Activated CD4-positive, alpha-beta memory T cell treated with anti-CD3 and anti-CD28 coated beads for 36 hours (primary cell): ENCODE measurements around the gene OXNAD1. TPM values are rescaled to one million over a fixed set of nuclear protein-coding genes. Genes with fewer than 3 reads are reported as not detected.

Experiments used
- CTCF ChIA-PET: fragments of 350-600 bp; sonication (Branson Sonifier 250); formaldehyde crosslinking; loops from one replicate; lab custom pipeline; 2021; ENCODE audit warnings: antibody characterized with exemption, inconsistent platforms; lab: Charles Lee
- POLR2A ChIA-PET: fragments of 350-600 bp; sonication (Branson Sonifier 250); formaldehyde crosslinking; loops from one replicate; lab custom pipeline; 2021; ENCODE audit warnings: antibody characterized with exemption; lab: Charles Lee
- DNase-seq: peaks from one replicate; pipeline ENCODE4 v3.0.0-alpha.2; 2020
- H3K27ac Mint-ChIP-seq: one replicate; pipeline ENCODE4 v1.8.0; 2021; ENCODE audit warnings: mixed read lengths
- H3K27me3 Mint-ChIP-seq: one replicate; pipeline ENCODE4 v1.8.0; 2021; ENCODE audit warnings: mixed read lengths
- H3K36me3 Mint-ChIP-seq: one replicate; pipeline ENCODE4 v1.8.0; 2021; ENCODE audit warnings: mixed read lengths
- H3K4me1 Mint-ChIP-seq: one replicate; pipeline ENCODE4 v1.8.0; 2021; ENCODE audit warnings: low read depth, mixed read lengths
- H3K4me3 Mint-ChIP-seq: one replicate; pipeline ENCODE4 v1.8.0; 2021; ENCODE audit warnings: mild to moderate bottlenecking, mixed read lengths
- H3K9me3 Mint-ChIP-seq: one replicate; pipeline ENCODE4 v1.8.0; 2021; ENCODE audit warnings: mixed read lengths
- intact Hi-C: fragments of 100-400 bp; cut with micrococcal nuclease; formaldehyde crosslinking; loops from one replicate; pipeline ENCODE4 v1.15.1; 2023
- total RNA-seq, 2 experiments: library from RNA; stranded (reverse); gene quantifications; one replicate each; pipeline ENCODE4 v1.2.3, GENCODE V29; 2021

OXNAD1 gene
- total RNA-seq, 2 experiments from 2014 or later: 23.5 to 24.0 TPM

DNA sequence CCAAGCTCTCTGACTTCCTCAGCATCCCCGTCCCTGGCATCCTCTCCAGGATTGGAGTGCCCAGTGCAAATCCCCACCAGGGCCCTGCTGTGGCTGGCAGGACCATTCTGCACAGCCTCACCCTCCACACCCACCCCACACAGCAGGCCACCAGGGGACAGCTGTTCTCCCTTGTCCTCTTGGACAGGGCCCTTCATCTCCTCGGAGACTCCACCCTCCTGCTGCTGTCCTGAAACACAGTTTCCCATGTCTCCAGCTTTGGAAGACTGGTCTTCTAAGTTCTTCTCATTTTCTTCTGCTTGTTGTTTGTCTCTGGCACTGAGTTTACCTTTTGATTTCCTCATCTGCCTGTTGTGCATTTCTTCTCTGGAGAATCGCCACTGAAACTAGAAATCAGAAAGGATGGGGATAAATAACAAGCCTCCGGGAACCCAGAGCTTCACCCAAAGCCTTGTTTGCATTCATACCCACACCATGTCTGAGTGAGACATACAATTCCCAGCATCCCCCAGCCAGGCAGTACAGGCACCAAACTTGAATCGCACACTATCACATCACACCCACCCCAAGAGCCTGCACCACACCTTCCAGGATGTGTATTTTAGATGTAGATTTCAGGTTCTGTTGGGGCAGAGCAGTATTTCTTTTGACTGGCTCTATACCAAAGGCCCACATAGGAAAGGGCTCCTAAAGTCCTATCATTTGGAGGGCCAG lies 52.0 kb downstream of the OXNAD1 start:
- Mint-ChIP-seq H3K36me3 (peaks cover 70% of the 10 kb centered on the region), H3K27me3 (no peaks in the 10 kb centered on the region), H3K4me1 (peaks cover 86% of the 10 kb centered on the region), H3K4me3 (no peak overlapping the region), H3K27ac (peak overlapping the region; percentile 38), H3K9me3 (no peaks in the 10 kb centered on the region)
- DNase-seq: no peak
- POLR2A ChIA-PET: interaction anchor here (1.0 to 2.0 kb wide), 3 partner anchors 9 to 200 kb away, joined by 3 to 4 read pairs (median 4); no protein-coding TSS in a partner anchor
- intact Hi-C loops: no loop called here
- CTCF ChIA-PET: interaction anchor here (1.0 to 9.8 kb wide), 4 partner anchors 9 to 233 kb away, joined by 5 to 228 read pairs (median 14); no protein-coding TSS in a partner anchor

GRCh38 chr3:16317561-16317945 lies 52.5 kb downstream of the OXNAD1 start:
- POLR2A ChIA-PET: interaction anchor here (1.0 to 2.0 kb wide), 3 partner anchors 10 to 27 kb away, joined by 4 to 5 read pairs (median 4); no protein-coding TSS in a partner anchor
- Mint-ChIP-seq H3K27me3 (no peaks in the 10 kb centered on the region), H3K27ac (peak overlapping the region; percentile 72), H3K36me3 (peaks cover 65% of the 10 kb centered on the region), H3K4me3 (no peak overlapping the region), H3K4me1 (peaks cover 81% of the 10 kb centered on the region), H3K9me3 (no peaks in the 10 kb centered on the region)
- CTCF ChIA-PET: interaction anchor here (1.3 to 9.8 kb wide), 5 partner anchors 9 to 49 kb away, joined by 5 to 228 read pairs (median 23); no protein-coding TSS in a partner anchor
- DNase-seq: no peak
- intact Hi-C loops: no loop called here

GRCh38 chr3:16318176-16318575 lies 53.2 kb downstream of the OXNAD1 start:
- peaks cover 76% of the 10 kb centered on the region for H3K4me1 Mint-ChIP-seq
- no peaks in the 10 kb centered on the region for H3K27me3 Mint-ChIP-seq
- intact Hi-C loops: loop anchor here (2.0 kb wide), 1 partner anchor 13 kb away; no protein-coding TSS in a partner anchor
- no peak for DNase-seq
- H3K9me3 Mint-ChIP-seq: no peaks in the 10 kb centered on the region
- ChIA-PET POLR2A (interaction anchor here (1.6 to 2.3 kb wide), 3 partner anchors 10 to 30 kb away, joined by 4 to 7 read pairs (median 5); no protein-coding TSS in a partner anchor), CTCF (interaction anchor here (1.9 to 9.8 kb wide), 7 partner anchors 10 to 53 kb away, joined by 9 to 228 read pairs (median 28); partner anchors contain the start of genes DPH3 and OXNAD1)
- peak overlapping the region; percentile 72 for H3K27ac Mint-ChIP-seq
- H3K4me3 Mint-ChIP-seq: no peak overlapping the region
- peaks cover 64% of the 10 kb centered on the region for H3K36me3 Mint-ChIP-seq

DNA sequence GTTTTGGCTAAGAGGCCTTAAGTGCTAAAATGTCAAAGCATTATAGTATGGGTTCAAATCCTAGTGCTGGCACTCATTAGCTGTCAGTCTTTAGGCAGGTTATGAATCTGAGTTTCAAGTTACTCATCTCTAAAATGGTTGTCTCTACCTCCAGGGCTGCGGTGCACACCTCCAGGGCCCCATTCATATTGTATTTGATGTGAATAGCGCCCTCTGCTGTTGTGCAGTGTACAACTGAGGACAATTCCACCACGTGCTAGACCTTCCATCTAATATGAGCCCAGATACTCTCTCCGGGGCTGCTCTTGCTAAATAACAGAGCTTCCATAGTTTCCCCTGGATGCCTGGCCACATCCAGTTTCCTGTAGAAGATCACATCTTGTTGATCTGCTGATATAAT lies 54.3 kb downstream of the OXNAD1 start:
- no peak overlapping the region for H3K4me3 Mint-ChIP-seq
- peak overlapping the region; percentile 80 for H3K27ac Mint-ChIP-seq
- ChIA-PET POLR2A (interaction anchor here (0.7 to 3.3 kb wide), 5 partner anchors 24 to 54 kb away, joined by 3 to 13 read pairs (median 7); partner anchors contain the start of genes DPH3 and OXNAD1), CTCF (interaction anchor here (0.6 to 9.8 kb wide), 24 partner anchors 9 to 231 kb away, joined by 3 to 228 read pairs (median 5); partner anchors contain the start of genes DPH3 and OXNAD1)
- peaks cover 64% of the 10 kb centered on the region for H3K4me1 Mint-ChIP-seq
- peaks cover 59% of the 10 kb centered on the region for H3K36me3 Mint-ChIP-seq
- DNase-seq: peak; percentile 91
- intact Hi-C loops: loop anchor here (1.0 to 2.0 kb wide), 7 partner anchors 10 to 232 kb away; partner anchors contain the start of gene OXNAD1
- no peaks in the 10 kb centered on the region for H3K9me3 Mint-ChIP-seq
- H3K27me3 Mint-ChIP-seq: no peaks in the 10 kb centered on the region

GRCh38 chr3:16319723-16320122 lies 54.7 kb downstream of the OXNAD1 start:
- H3K4me1 Mint-ChIP-seq: peaks cover 60% of the 10 kb centered on the region
- CTCF ChIA-PET: interaction anchor here (0.7 to 9.8 kb wide), 21 partner anchors 9 to 231 kb away, joined by 3 to 228 read pairs (median 6); partner anchors contain the start of genes DPH3 and OXNAD1
- no peak for DNase-seq
- intact Hi-C loops: loop anchor here (1.0 to 2.0 kb wide), 7 partner anchors 10 to 232 kb away; partner anchors contain the start of gene OXNAD1
- H3K27ac Mint-ChIP-seq: peak overlapping the region; percentile 80
- peaks cover 58% of the 10 kb centered on the region for H3K36me3 Mint-ChIP-seq
- H3K27me3 Mint-ChIP-seq: no peaks in the 10 kb centered on the region
- H3K4me3 Mint-ChIP-seq: no peak overlapping the region
- POLR2A ChIA-PET: interaction anchor here (1.7 to 3.3 kb wide), 4 partner anchors 14 to 55 kb away, joined by 4 to 13 read pairs (median 9); partner anchors contain the start of genes DPH3 and OXNAD1
- H3K9me3 Mint-ChIP-seq: no peaks in the 10 kb centered on the region

- POLR2A ChIA-PET: interaction anchor here (1.7 to 3.3 kb wide), 3 partner anchors 15 to 56 kb away, joined by 4 to 13 read pairs (median 11); partner anchors contain the start of genes DPH3 and OXNAD1
- Mint-ChIP-seq H3K4me1 (peaks cover 57% of the 10 kb centered on the region), H3K27me3 (no peaks in the 10 kb centered on the region), H3K36me3 (peaks cover 52% of the 10 kb centered on the region), H3K27ac (peak overlapping the region; percentile 80), H3K4me3 (no peak overlapping the region), H3K9me3 (no peaks in the 10 kb centered on the region)
- CTCF ChIA-PET: interaction anchor here (0.7 to 9.8 kb wide), 10 partner anchors 8 to 230 kb away, joined by 3 to 228 read pairs (median 20); partner anchors contain the start of genes DPH3 and OXNAD1
- DNase-seq: no peak
- intact Hi-C loops: no loop called here
Observed at GRCh38 chr3:16320711-16321110, 55.7 kb downstream of the OXNAD1 start.

DNA sequence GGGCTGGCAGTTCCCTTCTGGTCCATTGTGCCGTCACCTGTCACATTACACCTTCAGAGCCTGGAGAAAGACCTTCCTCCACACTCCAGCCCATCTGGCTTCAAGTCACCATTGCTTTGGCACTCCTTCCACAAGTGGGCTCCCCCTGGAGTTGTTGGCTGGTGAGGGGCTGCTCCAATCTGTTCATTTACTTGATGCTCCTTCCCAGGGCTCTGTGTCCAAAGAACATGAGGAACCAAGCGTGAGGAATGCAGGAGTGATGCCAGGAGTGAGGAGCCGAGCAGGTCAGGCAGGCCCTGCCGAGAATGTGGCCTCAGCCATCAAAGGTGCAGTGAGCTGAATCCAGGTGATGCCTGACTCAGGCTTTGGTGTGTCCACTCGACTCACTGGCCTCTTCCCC lies 57.2 kb downstream of the OXNAD1 start:
- no peak overlapping the region for H3K4me3 Mint-ChIP-seq
- H3K27ac Mint-ChIP-seq: peak overlapping the region; percentile 13
- intact Hi-C loops: no loop called here
- H3K4me1 Mint-ChIP-seq: peaks cover 47% of the 10 kb centered on the region
- ChIA-PET CTCF (interaction anchor here (1.1 to 9.8 kb wide), 3 partner anchors 30 to 228 kb away, joined by 3 to 228 read pairs (median 20); no protein-coding TSS in a partner anchor), POLR2A (interaction anchor here (1.6 kb wide), 1 partner anchor 14 kb away, joined by 3 read pairs; no protein-coding TSS in a partner anchor)
- DNase-seq: no peak
- peaks cover 39% of the 10 kb centered on the region for H3K36me3 Mint-ChIP-seq
- no peaks in the 10 kb centered on the region for H3K9me3 Mint-ChIP-seq
- no peaks in the 10 kb centered on the region for H3K27me3 Mint-ChIP-seq

GRCh38 chr3:16323737-16324136 lies 58.7 kb downstream of the OXNAD1 start:
- ChIA-PET POLR2A (interaction anchor here (1.6 kb wide), 1 partner anchor 13 kb away, joined by 3 read pairs; no protein-coding TSS in a partner anchor), CTCF (interaction anchor here (0.7 to 9.8 kb wide), 2 partner anchors 31 to 59 kb away, joined by 3 to 228 read pairs; partner anchors contain the start of gene DPH3)
- H3K36me3 Mint-ChIP-seq: peaks cover 32% of the 10 kb centered on the region
- intact Hi-C loops: no loop called here
- H3K4me3 Mint-ChIP-seq: no peak overlapping the region
- no peaks in the 10 kb centered on the region for H3K9me3 Mint-ChIP-seq
- no peaks in the 10 kb centered on the region for H3K27me3 Mint-ChIP-seq
- peak overlapping the region; percentile 38 for H3K27ac Mint-ChIP-seq
- DNase-seq: no peak
- H3K4me1 Mint-ChIP-seq: peaks cover 31% of the 10 kb centered on the region

DNA sequence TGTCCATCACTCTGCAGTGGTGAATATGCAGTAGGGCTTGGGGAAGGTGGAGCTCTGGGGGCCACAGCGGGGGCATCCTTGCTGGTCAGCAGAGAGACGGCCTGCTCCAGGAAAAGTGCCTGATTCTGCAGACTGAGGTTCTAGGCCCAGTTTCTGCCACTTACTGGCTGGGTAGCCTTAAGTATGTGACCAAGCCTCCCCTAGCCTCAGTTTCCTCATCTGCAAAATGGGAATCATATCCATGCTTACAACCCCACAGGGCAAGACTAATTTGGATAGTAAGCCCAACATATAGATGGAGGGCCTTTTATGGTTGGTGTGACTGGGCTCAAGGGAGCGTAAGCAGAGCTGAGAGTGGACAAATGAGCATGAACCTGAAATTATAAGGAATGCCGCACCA lies 60.8 kb downstream of the OXNAD1 start:
- Mint-ChIP-seq H3K27me3 (no peaks in the 10 kb centered on the region), H3K9me3 (no peaks in the 10 kb centered on the region), H3K27ac (peak overlapping the region; percentile 49), H3K4me3 (no peak overlapping the region), H3K36me3 (peaks cover 32% of the 10 kb centered on the region), H3K4me1 (peaks cover 14% of the 10 kb centered on the region)
- ChIA-PET CTCF (interaction anchor here (9.8 kb wide), 1 partner anchor 33 kb away, joined by 228 read pairs; no protein-coding TSS in a partner anchor), POLR2A (no interaction called here)
- intact Hi-C loops: no loop called here
- no peak for DNase-seq

DNA sequence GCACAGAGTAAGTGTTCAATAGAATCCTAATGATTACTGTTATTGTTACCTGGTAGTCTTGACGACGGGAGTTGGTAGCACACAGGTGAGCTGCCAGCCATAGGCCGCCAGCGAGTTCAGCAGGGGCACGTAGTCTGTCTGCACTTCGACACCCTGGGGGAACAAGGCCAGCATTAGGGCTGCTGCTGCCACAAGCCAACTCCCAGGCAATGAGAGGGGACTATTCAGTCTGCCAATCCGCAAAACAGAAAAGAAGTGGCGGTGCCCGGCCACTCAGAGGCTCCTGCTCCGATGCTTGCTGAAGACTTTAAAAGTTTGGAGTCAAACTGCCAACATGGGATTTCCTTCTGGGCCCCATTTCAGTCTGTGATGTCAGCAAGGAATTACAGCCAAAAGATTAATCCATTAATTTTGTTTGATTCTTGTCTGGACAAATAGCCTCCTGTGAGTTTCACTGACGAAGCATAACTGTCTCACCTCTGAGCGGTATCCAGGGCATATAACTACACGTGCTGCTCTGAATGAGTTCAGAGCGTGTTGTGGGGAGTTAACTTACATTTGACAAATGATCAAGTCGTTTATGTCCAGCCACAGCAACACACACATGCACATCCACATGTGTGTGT lies 61.8 kb downstream of the OXNAD1 start:
- Mint-ChIP-seq H3K9me3 (peaks cover 5% of the 10 kb centered on the region), H3K4me3 (no peak overlapping the region), H3K36me3 (peaks cover 31% of the 10 kb centered on the region)

DNA sequence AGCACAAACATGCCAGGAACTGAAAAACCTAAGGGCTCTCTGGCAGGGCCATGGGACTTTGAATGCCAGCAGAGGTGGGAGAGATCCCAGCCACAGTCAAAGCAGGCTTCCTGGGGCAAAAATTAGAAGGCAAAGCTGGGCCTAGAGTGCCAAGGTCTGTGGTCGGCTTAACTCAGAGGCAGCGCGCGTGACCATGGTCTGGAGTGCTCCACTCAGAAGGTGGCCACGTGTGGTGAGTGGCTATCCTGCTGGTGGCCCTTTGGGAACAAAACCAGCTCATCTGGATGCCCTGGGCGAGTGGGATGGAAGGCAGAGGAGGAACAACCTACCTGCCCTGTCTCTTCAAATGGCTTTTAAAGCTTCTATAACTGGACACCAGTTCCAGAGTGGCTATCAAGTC lies 63.1 kb downstream of the OXNAD1 start:
- no peak for DNase-seq
- peaks cover 42% of the 10 kb centered on the region for H3K36me3 Mint-ChIP-seq
- H3K4me1 Mint-ChIP-seq: peaks cover 11% of the 10 kb centered on the region
- H3K27me3 Mint-ChIP-seq: no peaks in the 10 kb centered on the region
- peaks cover 16% of the 10 kb centered on the region for H3K9me3 Mint-ChIP-seq
- POLR2A ChIA-PET: no interaction called here
- H3K27ac Mint-ChIP-seq: peak overlapping the region; percentile 66
- intact Hi-C loops: no loop called here
- H3K4me3 Mint-ChIP-seq: no peak overlapping the region
- CTCF ChIA-PET: interaction anchor here (1.5 kb wide), 1 partner anchor 8 kb away, joined by 5 read pairs; no protein-coding TSS in a partner anchor

More for the DNA sequence above, 61.8 kb downstream of the OXNAD1 start:
- Mint-ChIP-seq H3K27ac (peak overlapping the region; percentile 38), H3K27me3 (no peaks in the 10 kb centered on the region), H3K4me1 (peaks cover 11% of the 10 kb centered on the region)
- ChIA-PET POLR2A (no interaction called here), CTCF (no interaction called here)
- DNase-seq: no peak
- intact Hi-C loops: no loop called here
